ENCODE data around the gene GLT6D1.

Gene GLT6D1

GRCh38 chr9:135618866-135619598, 20.3 kb downstream of the GLT6D1 start:
- H3K27me3 Mint-ChIP-seq: peaks cover 2% of the 10 kb centered on the region
- H3K36me3 Mint-ChIP-seq: no peaks in the 10 kb centered on the region
- H3K4me1 Mint-ChIP-seq (ENCODE audit: low read depth): no peaks in the 10 kb centered on the region
- no peak overlapping the region for H3K4me3 Mint-ChIP-seq
- no peaks in the 10 kb centered on the region for H3K9me3 Mint-ChIP-seq (ENCODE audit: low read depth)
- no peak overlapping the region for H3K27ac Mint-ChIP-seq

- no peak overlapping the region for H3K27ac Mint-ChIP-seq
- H3K36me3 Mint-ChIP-seq: no peaks in the 10 kb centered on the region
- H3K4me1 Mint-ChIP-seq (ENCODE audit: low read depth): no peaks in the 10 kb centered on the region
- H3K4me3 Mint-ChIP-seq: no peak overlapping the region
- H3K9me3 Mint-ChIP-seq (ENCODE audit: low read depth): no peaks in the 10 kb centered on the region
- H3K27me3 Mint-ChIP-seq: no peaks in the 10 kb centered on the region
Measured at GRCh38 chr9:135617991-135618411, 21.3 kb downstream of the GLT6D1 start.

- H3K27me3 Mint-ChIP-seq: no peaks in the 10 kb centered on the region
Measured at GRCh38 chr9:135617538-135617900, 21.8 kb downstream of the GLT6D1 start.

GRCh38 chr9:135616619-135617537, 22.5 kb downstream of the GLT6D1 start:
- no peaks in the 10 kb centered on the region for H3K36me3 Mint-ChIP-seq
- no peaks in the 10 kb centered on the region for H3K9me3 Mint-ChIP-seq (ENCODE audit: low read depth)
- H3K4me3 Mint-ChIP-seq: no peak overlapping the region
- H3K27ac Mint-ChIP-seq: no peak overlapping the region
- no peaks in the 10 kb centered on the region for H3K27me3 Mint-ChIP-seq
- no peaks in the 10 kb centered on the region for H3K4me1 Mint-ChIP-seq (ENCODE audit: low read depth)

More at GRCh38 chr9:135617538-135617900, 21.8 kb downstream of the GLT6D1 start:
- Mint-ChIP-seq H3K9me3 (ENCODE audit: low read depth) (no peaks in the 10 kb centered on the region), H3K36me3 (no peaks in the 10 kb centered on the region), H3K27ac (no peak overlapping the region), H3K4me1 (ENCODE audit: low read depth) (no peaks in the 10 kb centered on the region), H3K4me3 (no peak overlapping the region)

GRCh38 chr9:135615666-135616618, 23.4 kb downstream of the GLT6D1 start:
- H3K4me3 Mint-ChIP-seq: no peak overlapping the region
- no peaks in the 10 kb centered on the region for H3K4me1 Mint-ChIP-seq (ENCODE audit: low read depth)
- H3K9me3 Mint-ChIP-seq (ENCODE audit: low read depth): no peaks in the 10 kb centered on the region
- H3K27ac Mint-ChIP-seq: no peak overlapping the region
- H3K27me3 Mint-ChIP-seq: no peaks in the 10 kb centered on the region
- no peaks in the 10 kb centered on the region for H3K36me3 Mint-ChIP-seq

GRCh38 chr9:135614821-135615665, 24.3 kb downstream of the GLT6D1 start:
- Mint-ChIP-seq H3K9me3 (ENCODE audit: low read depth) (no peaks in the 10 kb centered on the region), H3K36me3 (no peaks in the 10 kb centered on the region), H3K4me1 (ENCODE audit: low read depth) (no peaks in the 10 kb centered on the region), H3K27ac (no peak overlapping the region), H3K4me3 (no peak overlapping the region), H3K27me3 (no peaks in the 10 kb centered on the region)

GRCh38 chr9:135613946-135614805, 25.2 kb downstream of the GLT6D1 start:
- no peaks in the 10 kb centered on the region for H3K27me3 Mint-ChIP-seq
- H3K4me1 Mint-ChIP-seq (ENCODE audit: low read depth): no peaks in the 10 kb centered on the region
- H3K9me3 Mint-ChIP-seq (ENCODE audit: low read depth): no peaks in the 10 kb centered on the region
- H3K27ac Mint-ChIP-seq: no peak overlapping the region
- H3K36me3 Mint-ChIP-seq: no peaks in the 10 kb centered on the region
- H3K4me3 Mint-ChIP-seq: no peak overlapping the region

- Mint-ChIP-seq H3K36me3 (no peaks in the 10 kb centered on the region), H3K27me3 (no peaks in the 10 kb centered on the region), H3K4me1 (ENCODE audit: low read depth) (no peaks in the 10 kb centered on the region), H3K9me3 (ENCODE audit: low read depth) (no peaks in the 10 kb centered on the region), H3K4me3 (no peak overlapping the region), H3K27ac (no peak overlapping the region)
Measured at GRCh38 chr9:135612981-135613910, 26.1 kb downstream of the GLT6D1 start.

GRCh38 chr9:135612437-135612836, 26.9 kb downstream of the GLT6D1 start:
- Mint-ChIP-seq H3K36me3 (no peaks in the 10 kb centered on the region), H3K27ac (no peak overlapping the region), H3K27me3 (no peaks in the 10 kb centered on the region), H3K4me3 (no peak overlapping the region), H3K9me3 (ENCODE audit: low read depth) (no peaks in the 10 kb centered on the region), H3K4me1 (ENCODE audit: low read depth) (no peaks in the 10 kb centered on the region)

- H3K9me3 Mint-ChIP-seq (ENCODE audit: low read depth): no peaks in the 10 kb centered on the region
- H3K36me3 Mint-ChIP-seq: no peaks in the 10 kb centered on the region
- H3K4me3 Mint-ChIP-seq: no peak overlapping the region
- no peaks in the 10 kb centered on the region for H3K4me1 Mint-ChIP-seq (ENCODE audit: low read depth)
- H3K27me3 Mint-ChIP-seq: no peaks in the 10 kb centered on the region
- no peak overlapping the region for H3K27ac Mint-ChIP-seq
Measured at GRCh38 chr9:135611875-135612209, 27.5 kb downstream of the GLT6D1 start.

GRCh38 chr9:135611142-135611874, 28.0 kb downstream of the GLT6D1 start:
- H3K9me3 Mint-ChIP-seq (ENCODE audit: low read depth): no peaks in the 10 kb centered on the region
- no peaks in the 10 kb centered on the region for H3K36me3 Mint-ChIP-seq
- no peak overlapping the region for H3K4me3 Mint-ChIP-seq
- H3K27ac Mint-ChIP-seq: no peak overlapping the region
- no peaks in the 10 kb centered on the region for H3K27me3 Mint-ChIP-seq
- H3K4me1 Mint-ChIP-seq (ENCODE audit: low read depth): no peaks in the 10 kb centered on the region

Data from activated naive CD8-positive, alpha-beta T cell (primary cell).